HG02943 (cell line): ENCODE measurements around the gene SP140L.
"Not testable (repeated sequence)": the region's sequence is repeated elsewhere in the genome, so short reads cannot be mapped to it uniquely, and the experiment has no call there.

Source experiments
- ATAC-seq: cut with Tn5 transposase; IDR thresholded peaks from one replicate; pipeline ENCODE4 v1.9.1; 2021; ENCODE audit warnings: mild to moderate bottlenecking, low read depth, moderate library complexity; ENCODE audit not compliant: unreplicated experiment

SP140L gene

DNA sequence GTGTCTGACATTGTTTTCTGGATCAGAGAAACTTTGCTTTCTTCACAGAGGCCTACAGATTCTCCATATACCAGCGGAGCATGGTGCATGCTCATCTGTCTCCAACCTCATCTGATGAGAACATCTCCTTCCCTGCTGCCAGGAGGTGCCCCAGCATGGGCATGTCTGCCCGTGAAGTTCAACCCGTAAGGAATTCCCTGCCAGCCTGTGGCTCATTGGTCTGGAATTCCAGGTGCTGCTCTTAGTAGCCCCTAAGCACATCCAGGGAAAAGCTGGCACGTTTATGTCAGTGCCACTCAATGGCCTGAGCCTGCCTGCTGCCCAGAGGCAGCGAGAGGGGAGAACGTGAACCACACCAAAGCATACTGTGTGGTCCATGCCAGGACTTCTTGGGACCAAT lies 87.3 kb downstream of the SP140L start:
- ATAC-seq = no peak

- peak; percentile 74 for ATAC-seq
These were observed 89.2 kb downstream of the SP140L start, which contains the start of gene SP100 for GRCh38 chr2:230416061-230416721. Gene SP100, plus strand, starts transcription at chr2:230416201. Its CDS starts 96 bp downstream, at chr2:230416297.

- no peak for ATAC-seq
These were observed 90.4 kb downstream of the SP140L start for GRCh38 chr2:230417436-230417835.

DNA sequence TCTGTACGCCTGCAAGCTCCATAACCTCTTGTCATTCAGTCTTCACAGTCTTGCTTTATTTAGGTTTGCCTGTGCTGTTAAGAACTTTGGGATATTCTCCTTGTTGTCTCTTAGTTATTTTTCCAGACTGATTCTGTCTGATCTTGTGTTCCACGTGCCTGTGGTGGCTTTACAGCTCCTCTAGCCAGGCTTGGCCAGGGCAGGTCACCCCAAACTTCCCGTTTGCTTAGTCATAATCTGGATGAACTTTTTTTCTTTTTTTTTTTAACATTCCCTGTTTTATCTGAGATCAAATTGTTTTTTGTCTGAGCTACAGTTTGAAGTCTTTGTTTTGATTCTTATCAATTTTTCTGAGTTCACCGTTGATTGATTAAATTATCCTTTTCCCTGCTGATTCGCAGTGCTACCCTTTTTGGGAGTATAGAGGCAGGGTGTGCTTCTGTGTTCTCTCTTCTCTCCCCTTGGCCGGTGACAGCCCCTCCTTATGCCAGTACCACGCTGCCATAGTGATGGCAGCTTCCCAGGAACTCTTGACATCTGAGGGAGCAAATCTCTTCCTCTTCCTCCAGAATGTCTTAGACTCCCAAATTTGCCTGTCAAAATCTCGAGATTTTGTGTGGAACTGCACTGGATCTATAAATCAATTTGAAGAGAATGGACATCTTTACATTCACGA lies 91.5 kb downstream of the SP140L start:
- ATAC-seq = no peak

- ATAC-seq = no peak
These were observed 92.2 kb downstream of the SP140L start for GRCh38 chr2:230419181-230419580.

- ATAC-seq = no peak
These were observed 95.2 kb downstream of the SP140L start for GRCh38 chr2:230422149-230422548.

DNA sequence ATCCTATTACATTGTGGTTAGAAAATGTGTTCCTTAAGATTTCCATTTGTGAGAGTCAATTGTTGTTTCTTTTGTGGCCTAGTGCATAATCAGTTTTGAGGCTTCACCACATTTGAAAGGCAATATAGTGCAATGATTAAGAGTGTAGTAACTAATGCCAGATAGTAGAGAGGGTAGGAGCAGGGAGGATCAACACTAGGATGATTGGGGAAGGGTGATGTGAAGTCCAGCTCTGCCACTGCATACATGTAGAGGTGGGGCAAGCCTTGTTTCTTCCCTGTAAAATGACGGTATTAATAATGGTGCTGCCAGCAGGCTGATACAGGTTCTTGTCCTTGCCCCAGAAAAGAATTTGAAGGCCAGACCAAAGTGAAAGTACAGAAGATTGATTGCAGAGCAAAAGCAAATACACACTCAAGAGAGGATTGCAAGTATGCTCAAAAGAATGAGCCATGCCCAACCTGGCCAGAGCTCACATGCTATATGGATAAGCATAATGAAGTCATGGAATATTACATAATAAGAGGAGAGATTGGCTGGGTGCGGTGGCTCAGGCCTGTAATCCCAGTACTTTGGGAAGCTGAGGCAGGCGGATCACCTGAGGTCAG lies 97.0 kb downstream of the SP140L start:
- ATAC-seq = no peak

- no peak for ATAC-seq
These were observed 98.4 kb downstream of the SP140L start for GRCh38 chr2:230425377-230425776.

- no peak for ATAC-seq
These were observed 102.5 kb downstream of the SP140L start for GRCh38 chr2:230429513-230429912.

DNA sequence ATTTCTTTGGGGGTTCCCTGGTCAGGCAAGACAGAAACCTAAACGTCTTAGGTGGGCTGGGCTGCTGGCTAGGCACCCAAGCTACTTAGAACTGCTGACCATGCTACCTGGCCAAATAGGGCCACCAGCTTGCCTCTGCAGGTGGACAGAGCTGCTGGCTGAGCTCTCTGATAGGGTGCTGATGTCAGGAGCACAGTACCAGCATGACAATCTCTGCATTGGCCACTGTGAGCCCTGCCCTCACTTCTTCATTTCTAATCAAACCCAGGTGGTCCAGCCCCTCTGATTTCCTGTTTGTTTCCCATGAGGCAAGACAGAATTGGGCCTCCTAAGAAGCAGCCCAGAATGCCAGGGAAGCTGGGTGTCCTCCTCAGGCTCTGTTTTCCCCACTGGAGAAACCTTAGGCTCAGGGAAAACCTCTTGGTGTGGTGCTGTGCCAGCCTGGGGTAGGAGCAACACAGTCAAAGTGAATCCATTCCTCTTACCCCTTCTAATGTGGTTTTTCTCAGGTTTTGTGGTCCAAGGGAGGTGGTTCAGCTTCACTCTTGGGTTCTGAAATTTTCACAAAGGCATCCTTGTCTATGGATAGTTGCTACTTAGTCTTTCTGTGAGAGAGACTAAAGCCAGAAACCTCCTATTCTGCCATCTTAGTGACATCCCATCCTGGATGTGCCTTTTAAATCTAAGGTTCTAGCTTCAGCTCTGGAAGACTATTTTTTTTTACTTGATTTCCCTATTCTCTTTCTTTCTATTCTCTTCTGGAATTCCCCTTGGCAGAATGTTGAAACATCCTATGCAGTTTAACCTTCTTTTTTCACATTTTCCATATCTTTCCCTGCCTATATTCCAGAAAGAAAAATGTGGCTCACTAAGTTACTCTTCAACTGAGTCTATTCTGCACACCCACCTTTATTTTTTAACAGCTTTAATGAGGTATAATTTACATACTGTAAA lies 104.2 kb downstream of the SP140L start:
- ATAC-seq = no peak

DNA sequence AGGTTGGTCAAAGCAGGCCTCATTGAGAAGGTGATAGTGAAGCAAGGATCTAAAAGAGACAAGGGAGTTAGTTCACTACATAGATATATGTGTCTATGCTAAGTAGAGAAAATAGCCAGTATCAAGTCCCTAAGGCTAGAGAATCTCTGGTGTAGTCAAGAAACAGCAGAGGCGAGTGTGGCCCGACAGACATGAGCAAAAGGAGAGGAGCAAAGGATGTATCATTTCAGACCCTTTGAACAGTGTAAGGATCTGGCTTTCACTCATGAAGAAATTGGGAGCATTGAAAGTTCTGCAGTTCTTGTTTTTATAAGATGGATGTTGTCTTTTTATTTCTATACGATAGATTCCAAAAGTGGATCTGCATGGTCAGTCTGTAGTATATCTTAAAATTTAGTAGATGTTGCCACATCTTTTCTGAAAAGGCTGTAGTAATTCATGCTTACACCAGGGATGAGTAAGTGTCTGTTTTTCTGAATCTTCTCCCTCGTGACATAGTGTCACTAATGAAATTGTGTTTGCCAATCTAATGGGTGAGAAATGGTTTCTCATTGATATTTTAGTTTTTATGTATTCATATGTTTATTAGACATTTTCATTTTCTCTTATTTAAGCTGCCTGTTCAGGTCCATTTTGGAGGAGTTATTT lies 107.8 kb downstream of the SP140L start:
- ATAC-seq = no peak

DNA sequence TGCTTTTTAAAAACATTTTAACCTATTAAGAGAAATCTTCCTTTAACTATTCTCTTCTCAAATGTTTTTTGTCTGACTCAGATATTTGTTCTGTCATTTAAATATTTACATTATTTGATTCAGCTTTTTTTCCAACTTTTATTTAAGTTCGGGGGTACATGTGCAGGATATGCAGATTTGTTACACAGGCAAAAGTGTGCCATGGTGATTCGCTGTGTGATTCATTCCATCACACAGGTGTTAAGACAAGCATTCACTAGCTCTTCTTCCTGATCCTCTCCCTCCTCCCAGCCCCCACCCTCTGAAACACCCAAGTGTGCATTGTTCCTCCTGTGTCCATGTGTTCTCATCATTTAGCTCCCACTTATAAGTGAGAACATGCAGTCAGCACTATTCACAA lies 108.4 kb downstream of the SP140L start:
- no peak for ATAC-seq

- not testable (repeated sequence) for ATAC-seq
These were observed 112.1 kb downstream of the SP140L start for GRCh38 chr2:230439121-230439520.

DNA sequence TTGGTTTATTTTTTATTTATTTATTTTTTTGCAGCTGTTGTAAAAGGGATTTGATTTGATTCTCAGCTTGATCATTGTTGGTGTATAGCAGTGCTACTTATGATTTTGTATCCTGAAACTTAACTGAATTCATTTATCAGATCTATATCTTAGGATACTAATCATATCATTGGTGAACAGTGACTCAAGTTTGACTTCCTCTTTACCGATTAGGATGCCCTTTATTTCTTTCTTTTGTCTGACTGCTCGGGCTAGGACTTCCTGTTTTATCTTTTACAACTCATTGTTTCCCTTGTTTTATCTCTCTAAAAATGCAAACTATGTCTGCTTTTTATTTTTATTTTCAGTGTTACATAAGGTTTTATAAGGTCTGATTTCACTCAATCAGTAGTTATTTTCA lies 112.6 kb downstream of the SP140L start:
- ATAC-seq = no peak

DNA sequence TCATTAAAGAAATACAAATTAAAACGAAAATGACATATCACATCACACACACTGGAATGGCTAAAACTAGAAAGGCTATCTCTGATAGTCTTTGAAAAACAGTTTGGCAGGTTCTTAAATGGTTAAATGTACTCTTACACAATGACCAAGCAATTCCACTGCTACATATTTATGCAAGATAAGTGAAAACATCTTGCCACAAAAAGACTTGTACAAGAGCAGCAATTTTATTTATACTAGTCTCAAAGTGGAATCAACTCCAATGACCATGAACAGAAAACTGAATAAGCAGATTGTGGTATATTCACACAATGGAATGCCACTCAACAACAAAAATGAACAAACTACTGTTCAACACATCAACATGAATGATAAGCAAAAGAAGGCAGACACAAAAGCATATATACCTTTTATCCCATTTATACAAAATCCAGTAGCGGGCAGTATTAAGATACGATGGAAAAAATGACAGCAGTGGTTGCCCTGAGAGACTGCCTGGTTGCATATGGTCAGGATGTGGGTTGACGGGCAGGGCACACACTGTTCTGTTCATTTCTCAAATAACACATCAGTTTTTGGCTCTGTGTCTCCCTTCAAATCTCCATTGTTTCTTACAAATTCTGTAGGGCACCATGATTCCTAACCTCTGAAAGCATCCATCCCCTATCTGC lies 114.4 kb downstream of the SP140L start:
- ATAC-seq = peak; percentile 69

- ATAC-seq = no peak
These were observed 116.5 kb downstream of the SP140L start for GRCh38 chr2:230443541-230443940.

GRCh38 chr2:230444832-230445231 lies 117.8 kb downstream of the SP140L start:
- ATAC-seq = no peak

GRCh38 chr2:230447036-230447435 lies 120.0 kb downstream of the SP140L start:
- ATAC-seq = no peak
